Type B pancreatic cell (in vitro differentiated cells): ENCODE results near the gene KCNJ9. TPM values are rescaled to one million over a fixed set of nuclear protein-coding genes. Genes with fewer than 3 reads are reported as not detected.
A peak's percentile ranks its signal among the peaks of the same experiment; 100 is the strongest.

ENCODE experiments used
- DNase-seq: peaks from one replicate; pipeline ENCODE4 v3.0.0; 2021; ENCODE audit warnings: mixed read lengths; ENCODE audit not compliant: unreplicated experiment; ENCODE audit errors: extremely low spot score
- H3K27ac Mint-ChIP-seq: 2 replicates; pipeline ENCODE4 v1.8.0; 2021; ENCODE audit warnings: mild to moderate bottlenecking, mixed read lengths
- H3K27me3 Mint-ChIP-seq: 2 replicates; pipeline ENCODE4 v1.8.0; 2021; ENCODE audit warnings: mixed read lengths
- H3K36me3 Mint-ChIP-seq: 2 replicates; pipeline ENCODE4 v1.8.0; 2021; ENCODE audit warnings: mixed read lengths
- H3K4me1 Mint-ChIP-seq: one replicate; pipeline ENCODE4 v1.8.0; 2021; ENCODE audit warnings: mixed read lengths; ENCODE audit not compliant: unreplicated experiment
- H3K4me3 Mint-ChIP-seq: 2 replicates; pipeline ENCODE4 v1.8.0; 2021; ENCODE audit warnings: mild to moderate bottlenecking, mixed read lengths
- H3K9me3 Mint-ChIP-seq: 2 replicates; pipeline ENCODE4 v1.8.0; 2021; ENCODE audit warnings: mixed read lengths
- CTCF ChIP-seq: fragments of 200-600 bp; sonication (generic); conservative IDR thresholded peaks from 2 replicates; pipeline ENCODE4 v1.5.0; 2021; ENCODE audit warnings: antibody characterized with exemption, mild to moderate bottlenecking
- total RNA-seq: library from RNA; stranded (reverse); gene quantifications from 2 replicates; pipeline ENCODE4 v1.2.1, GENCODE V29; 2021; ENCODE audit warnings: low replicate concordance

The KCNJ9 gene
- total RNA-seq, 1 donor from 2014 or later = not detected

- Mint-ChIP-seq H3K27me3 (no peaks in the 10 kb centered on the region), H3K36me3 (no peaks in the 10 kb centered on the region), H3K4me1 (peaks cover 50% of the 10 kb centered on the region), H3K27ac (peak overlapping the region; percentile 92), H3K4me3 (peak overlapping the region; percentile 83), H3K9me3 (no peaks in the 10 kb centered on the region)
- DNase-seq = peak; percentile 96
- TF ChIP-seq CTCF = no peak
Measured at GRCh38 chr1:160098852-160099561, 17.7 kb downstream of the KCNJ9 start.

GRCh38 chr1:160099716-160100375 lies 18.5 kb downstream of the KCNJ9 start:
- no peak for DNase-seq
- Mint-ChIP-seq H3K4me1 (peaks cover 58% of the 10 kb centered on the region), H3K4me3 (peak overlapping the region; percentile 83), H3K9me3 (no peaks in the 10 kb centered on the region), H3K27me3 (no peaks in the 10 kb centered on the region), H3K27ac (peak overlapping the region; percentile 92), H3K36me3 (no peaks in the 10 kb centered on the region)
- no peak for TF ChIP-seq CTCF

GRCh38 chr1:160101037-160101716 lies 19.8 kb downstream of the KCNJ9 start:
- Mint-ChIP-seq H3K27ac (peak overlapping the region; percentile 90), H3K9me3 (no peaks in the 10 kb centered on the region), H3K27me3 (no peaks in the 10 kb centered on the region), H3K36me3 (no peaks in the 10 kb centered on the region), H3K4me3 (peak overlapping the region; percentile 77), H3K4me1 (peaks cover 60% of the 10 kb centered on the region)
- peak; percentile 85 for DNase-seq
- TF ChIP-seq CTCF = peak; percentile 93

GRCh38 chr1:160101717-160102522 lies 20.6 kb downstream of the KCNJ9 start:
- Mint-ChIP-seq H3K4me1 (peaks cover 67% of the 10 kb centered on the region), H3K9me3 (no peaks in the 10 kb centered on the region), H3K27me3 (no peaks in the 10 kb centered on the region), H3K4me3 (no peak overlapping the region), H3K36me3 (no peaks in the 10 kb centered on the region), H3K27ac (peak overlapping the region; percentile 61)
- no peak for DNase-seq
- no peak for TF ChIP-seq CTCF

GRCh38 chr1:160103658-160104408 lies 22.5 kb downstream of the KCNJ9 start:
- DNase-seq = no peak
- Mint-ChIP-seq H3K27ac (no peak overlapping the region), H3K9me3 (no peaks in the 10 kb centered on the region), H3K4me3 (no peak overlapping the region), H3K4me1 (peaks cover 63% of the 10 kb centered on the region), H3K36me3 (no peaks in the 10 kb centered on the region), H3K27me3 (peaks cover under 1% of the 10 kb centered on the region)
- no peak for TF ChIP-seq CTCF
